Stomach (tissue), 4 donors: Measurements from ENCODE around the gene C3.
"Not testable (repeated sequence)": the region's sequence is repeated elsewhere in the genome, so short reads cannot be mapped to it uniquely, and the experiment has no call there.

ENCODE experiments used
- EP300 ChIP-seq: sonication (generic); formaldehyde crosslinking; IDR thresholded peaks from one replicate; pipeline ENCODE4 v1.6.1; 2017; ENCODE audit warnings: antibody characterized with exemption
- POLR2A ChIP-seq, 4 donors: fragments of 450-650 bp; IDR thresholded peaks; one replicate each; pipeline ENCODE4 v1.6.1; 2016; ENCODE audit warnings: antibody characterized with exemption in 4 of 4, control low read depth in 2 of 4, mild to moderate bottlenecking in 1 of 4, moderate library complexity in 1 of 4
- POLR2AphosphoS5 ChIP-seq, 3 donors: sonication (generic); formaldehyde crosslinking; IDR thresholded peaks; one replicate each; pipeline ENCODE4 v1.6.1; 2016; ENCODE audit warnings: antibody characterized with exemption in 3 of 3
- TF ChIP-seq, protein P1 (sequence below), 7 experiments: fragments of 450-650 bp in 4 of 7; fragments of 200-600 bp in 3 of 7; sonication (generic) in 3 of 7; IDR thresholded peaks; one replicate each; pipeline ENCODE4 v1.5.1; 2016 to 2019; ENCODE audit warnings: antibody characterized with exemption in 7 of 7, control low read depth in 2 of 7, mild to moderate bottlenecking in 1 of 7

- not testable (repeated sequence) for TF ChIP-seq POLR2A (IDR thresholded peaks at IDR 0.05); POLR2AphosphoS5 (IDR thresholded peaks at IDR 0.05); EP300
- TF ChIP-seq, protein P1, sequence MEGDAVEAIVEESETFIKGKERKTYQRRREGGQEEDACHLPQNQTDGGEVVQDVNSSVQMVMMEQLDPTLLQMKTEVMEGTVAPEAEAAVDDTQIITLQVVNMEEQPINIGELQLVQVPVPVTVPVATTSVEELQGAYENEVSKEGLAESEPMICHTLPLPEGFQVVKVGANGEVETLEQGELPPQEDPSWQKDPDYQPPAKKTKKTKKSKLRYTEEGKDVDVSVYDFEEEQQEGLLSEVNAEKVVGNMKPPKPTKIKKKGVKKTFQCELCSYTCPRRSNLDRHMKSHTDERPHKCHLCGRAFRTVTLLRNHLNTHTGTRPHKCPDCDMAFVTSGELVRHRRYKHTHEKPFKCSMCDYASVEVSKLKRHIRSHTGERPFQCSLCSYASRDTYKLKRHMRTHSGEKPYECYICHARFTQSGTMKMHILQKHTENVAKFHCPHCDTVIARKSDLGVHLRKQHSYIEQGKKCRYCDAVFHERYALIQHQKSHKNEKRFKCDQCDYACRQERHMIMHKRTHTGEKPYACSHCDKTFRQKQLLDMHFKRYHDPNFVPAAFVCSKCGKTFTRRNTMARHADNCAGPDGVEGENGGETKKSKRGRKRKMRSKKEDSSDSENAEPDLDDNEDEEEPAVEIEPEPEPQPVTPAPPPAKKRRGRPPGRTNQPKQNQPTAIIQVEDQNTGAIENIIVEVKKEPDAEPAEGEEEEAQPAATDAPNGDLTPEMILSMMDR (IDR thresholded peaks at IDR 0.05): not testable (repeated sequence)
Measured at GRCh38 chr19:6656390-6656789, 64.1 kb downstream of the C3 start.
